Measurements from ENCODE around the gene KCNQ1.

The KCNQ1 gene

GRCh38 chr11:2744166-2744565 lies 299.4 kb downstream of the KCNQ1 start:
- no peak for TF ChIP-seq CTCF (IDR thresholded peaks at IDR 0.05; ENCODE audit: borderline replicate concordance, insufficient read depth, low read depth, low read length)
- no peak overlapping the region for H3K4me3 ChIP-seq (ENCODE audit: low read depth, low read length)

- no peak for TF ChIP-seq CTCF (IDR thresholded peaks at IDR 0.05; ENCODE audit: borderline replicate concordance, insufficient read depth, low read depth, low read length)
Measured at GRCh38 chr11:2745511-2745910, 300.7 kb downstream of the KCNQ1 start.

GRCh38 chr11:2746401-2747247 lies 301.8 kb downstream of the KCNQ1 start:
- TF ChIP-seq CTCF (IDR thresholded peaks at IDR 0.05; ENCODE audit: borderline replicate concordance, insufficient read depth, low read depth, low read length): no peak
- H3K4me3 ChIP-seq (ENCODE audit: low read depth, low read length): no peak overlapping the region

More at GRCh38 chr11:2745511-2745910, 300.7 kb downstream of the KCNQ1 start:
- H3K4me3 ChIP-seq (ENCODE audit: low read depth, low read length): no peak overlapping the region

- no peak overlapping the region for H3K4me3 ChIP-seq (ENCODE audit: low read depth, low read length)
- no peak for TF ChIP-seq CTCF (IDR thresholded peaks at IDR 0.05; ENCODE audit: borderline replicate concordance, insufficient read depth, low read depth, low read length)
Measured at GRCh38 chr11:2747248-2748027, 302.6 kb downstream of the KCNQ1 start.

GRCh38 chr11:2748061-2748813 lies 303.4 kb downstream of the KCNQ1 start:
- TF ChIP-seq CTCF (IDR thresholded peaks at IDR 0.05; ENCODE audit: borderline replicate concordance, insufficient read depth, low read depth, low read length): no peak
- no peak overlapping the region for H3K4me3 ChIP-seq (ENCODE audit: low read depth, low read length)

- no peak for TF ChIP-seq CTCF (IDR thresholded peaks at IDR 0.05; ENCODE audit: borderline replicate concordance, insufficient read depth, low read depth, low read length)
- H3K4me3 ChIP-seq (ENCODE audit: low read depth, low read length): no peak overlapping the region
Measured at GRCh38 chr11:2748814-2749554, 304.2 kb downstream of the KCNQ1 start.

All from GM12875 (cell line).